T-cell (primary cell): ENCODE data around the gene ROGDI. TPM values are rescaled to one million over a fixed set of nuclear protein-coding genes. Genes with fewer than 3 reads are reported as not detected.

ENCODE experiments used
- ATAC-seq, 4 experiments: fragments of 200-7000 bp in 3 of 4; fragments of 150-1000 bp in 1 of 4; cut with Tn5 transposase; replicated peaks in 1 of 4; 1 replicate in 3 of 4; 2 replicates in 1 of 4; pipeline ENCODE4 v1.10.0; 2021; ENCODE audit warnings: moderate library complexity in 3 of 4, mild to moderate bottlenecking in 2 of 4, moderate number of reproducible peaks in 1 of 4
- CTCF ChIA-PET, 2 donors: fragments of 300-600 bp; sonication (Branson Sonifier 250); formaldehyde crosslinking; loops; one replicate each; lab custom pipeline; 2022; ENCODE audit warnings: antibody characterized with exemption in 2 of 2; lab: Charles Lee
- POLR2A ChIA-PET, 2 donors: fragments of 300-600 bp; sonication (Branson Sonifier 250); formaldehyde crosslinking; loops; one replicate each; lab custom pipeline; 2022; ENCODE audit warnings: antibody characterized with exemption in 2 of 2; lab: Charles Lee
- DNase-seq, 35 experiments: peaks; one replicate each; pipeline versions ENCODE4 v3.0.0 to v3.0.0-alpha.2; 2013 to 2023
- H3K27ac ChIP-seq: one replicate; pipeline ENCODE4 v1.5.1; 2013; ENCODE audit warnings: low read length
- H3K27me3 ChIP-seq, 2 experiments: replicated peaks in 1 of 2; 1 replicate in 1 of 2; 2 replicates in 1 of 2; pipeline versions ENCODE4 v1.6.1 to v1.7.0; 2013; ENCODE audit warnings: low read length in 1 of 2, mixed read lengths in 1 of 2; ENCODE audit not compliant: control insufficient read depth in 2 of 2, insufficient read depth in 2 of 2; ENCODE audit errors: extremely low read depth in 1 of 2
- H3K36me3 ChIP-seq, 2 donors: 1 replicate in 1 of 2; 2 replicates in 1 of 2; pipeline versions ENCODE4 v1.6.1 to v1.7.0; 2013; ENCODE audit warnings: low read length in 1 of 2; ENCODE audit not compliant: control insufficient read depth in 2 of 2, insufficient read depth in 1 of 2; ENCODE audit errors: extremely low read depth in 1 of 2
- H3K4me1 ChIP-seq, 2 experiments: 1 replicate in 1 of 2; 2 replicates in 1 of 2; pipeline versions ENCODE4 v1.6.1 to v1.7.0; 2013; ENCODE audit warnings: low read length in 2 of 2, mixed read lengths in 1 of 2; ENCODE audit not compliant: insufficient read depth in 2 of 2, control insufficient read depth in 1 of 2; ENCODE audit errors: extremely low read depth in 1 of 2
- H3K4me3 ChIP-seq, 2 donors: 1 replicate in 1 of 2; 2 replicates in 1 of 2; pipeline versions ENCODE4 v1.5.1 to v1.7.0; 2013; ENCODE audit warnings: mild to moderate bottlenecking in 2 of 2, low read length in 1 of 2, moderate library complexity in 1 of 2; ENCODE audit not compliant: control insufficient read depth in 1 of 2; ENCODE audit errors: extremely low read depth in 1 of 2
- H3K9me3 ChIP-seq: 2 replicates; pipeline ENCODE4 v1.7.0; 2013
- H3K27ac Mint-ChIP-seq, 2 donors: one replicate each; pipeline ENCODE4 v1.8.0; 2020 to 2021; ENCODE audit warnings: mild to moderate bottlenecking in 2 of 2, mixed read lengths in 2 of 2
- H3K27me3 Mint-ChIP-seq, 2 donors: one replicate each; pipeline ENCODE4 v1.8.0; 2021 to 2022; ENCODE audit warnings: mixed read lengths in 2 of 2
- H3K36me3 Mint-ChIP-seq: one replicate; pipeline ENCODE4 v1.8.0; 2021; ENCODE audit warnings: mixed read lengths
- H3K4me1 Mint-ChIP-seq, 3 donors: one replicate each; pipeline ENCODE4 v1.8.0; 2020 to 2022; ENCODE audit warnings: mixed read lengths in 3 of 3, mild to moderate bottlenecking in 1 of 3
- H3K4me3 Mint-ChIP-seq, 3 donors: one replicate each; pipeline ENCODE4 v1.8.0; 2020 to 2022; ENCODE audit warnings: mild to moderate bottlenecking in 3 of 3, mixed read lengths in 3 of 3, moderate library complexity in 3 of 3
- H3K9me3 Mint-ChIP-seq, 3 donors: one replicate each; pipeline ENCODE4 v1.8.0; 2020 to 2022; ENCODE audit warnings: mixed read lengths in 3 of 3
- WGBS: methylation state at CpG from one replicate; pipeline ENCODE4 v1.1.5; 2013; ENCODE audit warnings: missing lambda C conversion rate; ENCODE audit not compliant: insufficient coverage; 5-methylcytosine and 5-hydroxymethylcytosine counted together
- total RNA-seq, 35 experiments: library from RNA in 6 of 35; stranded (reverse) in 6 of 35; fragments of 120-200 nt in 1 of 35; gene quantifications; one replicate each; pipeline versions ENCODE4 v1.2.1 to v1.2.4 and lab custom pipeline; 2013 to 2026

Gene ROGDI
- total RNA-seq (10 to 100 TPM; 12.1 to 20.2 (median 13.2) TPM), total RNA-seq (lab: John Stamatoyannopoulos, UW) (0.19 to 6.6 (median 3.1) reads per million in 29 experiments)
- total RNA-seq (2013), result 9.4 TPM

DNA sequence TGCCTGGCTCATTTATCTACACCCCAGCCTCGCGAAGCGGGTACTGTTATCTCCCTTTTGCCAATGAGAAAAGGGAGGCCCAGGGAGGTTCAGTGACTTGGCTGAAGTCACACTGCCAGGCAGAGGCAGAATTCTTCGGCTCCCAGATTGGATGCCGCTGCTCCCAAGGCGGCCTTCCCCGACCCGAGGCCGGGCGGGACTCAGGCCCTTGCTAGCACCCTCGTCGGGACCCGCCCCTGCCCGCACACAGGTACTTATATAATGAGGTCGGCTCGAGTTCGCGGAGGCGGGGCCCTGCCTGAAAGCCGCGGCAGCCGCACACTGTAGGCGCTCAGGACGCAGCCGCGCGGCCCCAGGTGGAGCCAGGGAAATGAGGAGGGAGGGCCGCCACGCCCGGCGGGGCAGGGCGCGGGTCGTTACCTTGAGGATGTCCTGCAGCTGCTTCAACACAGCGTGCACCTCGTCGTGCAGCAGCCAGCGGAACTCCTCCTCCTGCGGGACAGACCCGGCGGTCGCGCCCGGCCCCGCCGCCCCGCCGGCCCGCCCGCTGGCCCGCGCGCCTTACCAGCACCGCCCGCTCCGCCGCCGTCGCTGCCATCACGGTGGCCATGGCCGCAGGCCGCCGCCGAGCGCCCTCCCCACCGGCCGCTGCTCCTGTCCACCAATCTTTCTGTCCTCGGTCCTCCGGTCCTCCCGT lies at the start of gene ROGDI:
Gene ROGDI (minus strand): TSS at position 672 of the 697 bp plus-strand sequence. CDS start 62 bp downstream, at position 610.
- H3K36me3 ChIP-seq, result peaks cover 3 to 6% of the 10 kb centered on the region in 2 donors
- H3K4me1 Mint-ChIP-seq, result peaks cover 7 to 21% (median 18%) of the 10 kb centered on the region in 3 donors
- H3K9me3 Mint-ChIP-seq, result no peaks in the 10 kb centered on the region
- H3K27ac Mint-ChIP-seq, result peak within 1 kb of the TSS; percentile 87 to 88
- H3K36me3 Mint-ChIP-seq, result peaks cover 3% of the 10 kb centered on the region
- H3K4me3 Mint-ChIP-seq, result peak within 1 kb of the TSS; percentile 81 to 87 (median 84)
- H3K27me3 Mint-ChIP-seq, result no peaks in the 10 kb centered on the region
- H3K9me3 ChIP-seq, result no peaks in the 10 kb centered on the region
- ChIA-PET CTCF (interaction anchor here in 1 of 2 donors (1.0 to 1.2 kb wide), 2 partner anchors 34 to 68 kb away, joined by 5 read pairs; partner anchors contain the start of genes ANKS3 and DNAAF8), POLR2A (interaction anchor here in 1 of 2 donors (1.0 kb wide), 1 partner anchor 68 kb away, joined by 5 read pairs; the partner anchor contains the start of genes ANKS3 and DNAAF8)
- ATAC-seq, result peak; percentile 77 to 78 (median 78)
- DNase-seq, result peak; percentile 72 to 90 (median 82)
- peak within 1 kb of the TSS; percentile 52 to 53 for H3K4me3 ChIP-seq
- no peaks in the 10 kb centered on the region for H3K27me3 ChIP-seq
- peaks cover 2 to 21% of the 10 kb centered on the region in 2 experiments for H3K4me1 ChIP-seq
- peak within 1 kb of the TSS; percentile 91 for H3K27ac ChIP-seq
- under 1% methylated on average over 67 of the region's 70 CpGs for WGBS

DNA sequence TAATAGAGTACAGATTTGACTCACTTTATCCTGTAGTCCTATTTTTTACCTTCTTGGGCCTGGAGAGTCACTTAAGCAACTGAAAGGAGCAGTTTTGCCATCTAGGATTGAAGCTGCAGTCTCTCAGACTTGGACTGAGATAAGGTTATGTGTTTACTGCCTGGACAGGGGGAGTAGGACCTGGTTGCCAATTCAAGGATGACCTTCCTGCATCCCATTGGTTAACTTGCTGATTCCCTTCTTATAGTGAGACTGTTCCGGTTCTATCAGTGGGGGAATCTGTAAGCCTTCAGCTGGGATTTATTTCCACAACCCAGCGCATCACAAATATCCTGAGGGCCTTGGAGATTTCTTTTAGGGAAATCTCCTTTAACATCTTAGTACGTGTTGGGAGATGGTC lies 47.8 kb upstream of the ROGDI start:
- POLR2A ChIA-PET, result interaction anchor here in 1 of 2 donors (0.6 kb wide), 1 partner anchor 9 kb away, joined by 5 read pairs; no protein-coding TSS in a partner anchor
- DNase-seq (no peak), ATAC-seq (no peak)
- CTCF ChIA-PET, result interaction anchor here in 1 of 2 donors (0.6 kb wide), 1 partner anchor 104 kb away, joined by 3 read pairs; no protein-coding TSS in a partner anchor
- Histone ChIP-seq H3K4me3 (no peak overlapping the region), H3K27ac (no peak overlapping the region), H3K9me3 (no peaks in the 10 kb centered on the region), H3K4me1 (peaks cover 24 to 36% of the 10 kb centered on the region in 2 experiments), H3K36me3 (peaks cover 11 to 13% of the 10 kb centered on the region in 2 donors), H3K27me3 (no peaks in the 10 kb centered on the region)
- H3K4me1 Mint-ChIP-seq, result peaks cover 53 to 58% (median 56%) of the 10 kb centered on the region in 3 donors
- H3K36me3 Mint-ChIP-seq, result peaks cover 7% of the 10 kb centered on the region
- no peaks in the 10 kb centered on the region for H3K9me3 Mint-ChIP-seq
- H3K4me3 Mint-ChIP-seq, result peak overlapping the region; percentile 18 to 88 (median 24)
- H3K27ac Mint-ChIP-seq, result no peak overlapping the region
- WGBS, result no CpG with 5 or more reads among the region's 3 CpGs
- H3K27me3 Mint-ChIP-seq, result no peaks in the 10 kb centered on the region

GRCh38 chr16:4847774-4848587 lies 45.5 kb upstream of the ROGDI start:
- Histone ChIP-seq H3K4me3 (peak overlapping the region; percentile 45 to 68), H3K27me3 (no peaks in the 10 kb centered on the region), H3K36me3 (peaks cover 2 to 20% of the 10 kb centered on the region in 2 donors), H3K9me3 (no peaks in the 10 kb centered on the region), H3K4me1 (peaks cover 26 to 36% of the 10 kb centered on the region in 2 experiments), H3K27ac (peak overlapping the region; percentile 43)
- ATAC-seq (peak; percentile 7 to 25 (median 17)), DNase-seq (peak in 25 of 35 experiments; percentile 1 to 57 (median 14))
- under 1% methylated on average over 75 of the region's 83 CpGs for WGBS
- Mint-ChIP-seq H3K27ac (peak overlapping the region; percentile 75 to 86), H3K4me1 (peaks cover 56 to 65% (median 64%) of the 10 kb centered on the region in 3 donors), H3K4me3 (peak overlapping the region; percentile 88 to 90 (median 88)), H3K36me3 (peaks cover 9% of the 10 kb centered on the region), H3K9me3 (no peaks in the 10 kb centered on the region), H3K27me3 (no peaks in the 10 kb centered on the region)
- ChIA-PET CTCF (no interaction called here), POLR2A (no interaction called here)

GRCh38 chr16:4846901-4847773 lies 44.7 kb upstream of the ROGDI start, which contains the start of the genes GLYR1 and UBN1:
TSS of gene GLYR1 (minus strand) at chr16:4847288. CDS start at chr16:4847265, 23 bp downstream.
TSS of gene UBN1 (plus strand) at chr16:4847481. CDS start at chr16:4852918, 5,437 bp downstream.
- Mint-ChIP-seq H3K4me3 (peak within 1 kb of the TSS; percentile 88 to 91 (median 88)), H3K9me3 (no peaks in the 10 kb centered on the region), H3K36me3 (peaks cover 11% of the 10 kb centered on the region), H3K27ac (peak within 1 kb of the TSS; percentile 86 to 88), H3K27me3 (no peaks in the 10 kb centered on the region), H3K4me1 (peaks cover 54 to 61% (median 61%) of the 10 kb centered on the region in 3 donors)
- no peaks in the 10 kb centered on the region for H3K9me3 ChIP-seq
- peaks cover 2 to 28% of the 10 kb centered on the region in 2 donors for H3K36me3 ChIP-seq
- H3K4me3 ChIP-seq, result peak within 1 kb of the TSS; percentile 88 to 94
- H3K4me1 ChIP-seq, result peaks cover 26 to 36% of the 10 kb centered on the region in 2 experiments
- POLR2A ChIA-PET, result interaction anchor here in 1 of 2 donors (0.6 kb wide), 1 partner anchor 13 kb away, joined by 3 read pairs; no protein-coding TSS in a partner anchor
- peak within 1 kb of the TSS; percentile 64 for H3K27ac ChIP-seq
- under 1% methylated on average over 126 of the region's 126 CpGs for WGBS
- ATAC-seq, result peak; percentile 90 to 93 (median 92)
- CTCF ChIA-PET, result interaction anchor here in 1 of 2 donors (0.8 kb wide), 1 partner anchor 231 kb away, joined by 3 read pairs; no protein-coding TSS in a partner anchor
- peak; percentile 96 to 100 (median 99) for DNase-seq
- H3K27me3 ChIP-seq, result no peaks in the 10 kb centered on the region

- no peaks in the 10 kb centered on the region for H3K27me3 Mint-ChIP-seq
- peaks cover 13% of the 10 kb centered on the region for H3K36me3 Mint-ChIP-seq
Measured at GRCh38 chr16:4846503-4846900, 44.1 kb upstream of the ROGDI start.

More at GRCh38 chr16:4846503-4846900, 44.1 kb upstream of the ROGDI start:
- ChIA-PET POLR2A (interaction anchor here in 1 of 2 donors (0.6 kb wide), 3 partner anchors 11 to 36 kb away, joined by 3 to 14 read pairs (median 7); no protein-coding TSS in a partner anchor), CTCF (interaction anchor here in 1 of 2 donors (0.8 kb wide), 1 partner anchor 230 kb away, joined by 3 read pairs; no protein-coding TSS in a partner anchor)
- Histone ChIP-seq H3K9me3 (no peaks in the 10 kb centered on the region), H3K36me3 (peaks cover 2 to 32% of the 10 kb centered on the region in 2 donors), H3K4me1 (peaks cover 26 to 35% of the 10 kb centered on the region in 2 experiments), H3K27ac (peak overlapping the region; percentile 64), H3K4me3 (peak overlapping the region; percentile 88 to 94), H3K27me3 (no peaks in the 10 kb centered on the region)
- ATAC-seq, result no peak
- H3K27ac Mint-ChIP-seq, result peak overlapping the region; percentile 57 to 82
- peaks cover 49 to 56% (median 55%) of the 10 kb centered on the region in 3 donors for H3K4me1 Mint-ChIP-seq
- WGBS, result under 1% methylated on average over 27 of the region's 27 CpGs
- peak in 22 of 35 experiments; percentile 2 to 32 (median 8) for DNase-seq
- H3K9me3 Mint-ChIP-seq, result no peaks in the 10 kb centered on the region
- H3K4me3 Mint-ChIP-seq, result peak overlapping the region; percentile 83 to 88 (median 88)
